Umbilical cord (tissue), 2 donors: Measurements from ENCODE around the gene GNB1L. TPM values are rescaled to one million over a fixed set of nuclear protein-coding genes. Genes with fewer than 3 reads are reported as not detected.

Experiments
- DNase-seq: peaks from one replicate; pipeline ENCODE4 v3.0.0-alpha.2; 2015; ENCODE audit warnings: low spot score
- total RNA-seq: library from RNA; depleted of rRNA; stranded (reverse); fragments of >200 nt; gene quantifications from one replicate; pipeline ENCODE4 v1.2.3, GENCODE V29; 2014; ENCODE audit warnings: low replicate concordance; ENCODE audit not compliant: insufficient read depth

GNB1L gene
- total RNA-seq, 1 donor from 2014 or later, result 19.7 TPM

DNA sequence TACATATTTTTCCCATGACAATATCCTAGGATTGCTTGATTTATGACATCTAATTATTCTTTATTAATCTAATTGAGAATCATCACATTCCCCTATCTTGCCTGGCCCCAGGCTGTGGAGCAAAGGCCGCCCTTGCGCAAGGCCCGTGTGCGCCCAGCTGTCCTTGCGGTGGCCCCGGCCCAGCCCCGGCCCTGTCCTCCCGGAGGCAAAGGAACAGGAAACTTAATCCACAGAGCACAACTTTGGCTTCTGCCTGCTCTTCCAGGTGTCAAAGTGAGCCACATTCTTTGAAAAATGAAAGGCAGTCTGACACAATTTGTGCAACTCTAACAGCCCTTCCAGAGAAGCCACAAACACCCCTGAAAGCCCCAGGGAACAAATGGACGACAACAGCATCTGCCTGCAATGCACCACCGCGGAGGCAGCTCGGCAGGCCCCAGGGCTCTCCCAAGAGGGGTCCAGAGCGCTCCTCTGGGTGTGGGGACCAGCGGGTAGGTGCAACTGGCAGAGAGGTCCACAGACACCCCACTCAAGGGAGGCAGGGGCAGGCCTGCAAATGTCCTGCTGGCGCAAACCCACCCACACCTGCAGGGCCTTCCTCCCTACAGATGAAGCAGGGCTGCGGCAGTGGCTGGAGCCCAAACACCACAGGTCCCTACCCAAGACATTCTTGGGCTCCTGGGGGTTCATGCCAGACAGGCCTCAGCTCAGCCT, 30.3 kb downstream of the GNB1L start:
- no peak for DNase-seq

DNA sequence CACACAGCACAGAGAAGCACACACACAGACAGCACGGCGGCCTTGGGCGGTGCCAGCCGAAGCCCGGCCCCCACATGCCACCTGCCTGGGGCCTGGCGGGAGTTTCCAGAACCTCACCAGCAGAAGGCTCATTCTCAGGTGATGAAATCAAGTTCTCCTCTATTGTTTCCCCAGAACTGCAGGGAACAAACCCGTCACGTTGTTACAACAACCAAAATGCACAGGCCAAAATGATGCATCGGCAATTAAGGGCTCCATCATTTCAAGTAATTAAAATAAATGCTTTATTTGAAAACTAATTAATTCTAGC, 30.8 kb downstream of the GNB1L start:
- DNase-seq, result no peak

GRCh38 chr22:19823191-19823901, 31.3 kb downstream of the GNB1L start:
- no peak for DNase-seq

GRCh38 chr22:19822301-19823117, 32.2 kb downstream of the GNB1L start:
- DNase-seq, result no peak

GRCh38 chr22:19821523-19822300, 33.0 kb downstream of the GNB1L start:
- no peak for DNase-seq

DNA sequence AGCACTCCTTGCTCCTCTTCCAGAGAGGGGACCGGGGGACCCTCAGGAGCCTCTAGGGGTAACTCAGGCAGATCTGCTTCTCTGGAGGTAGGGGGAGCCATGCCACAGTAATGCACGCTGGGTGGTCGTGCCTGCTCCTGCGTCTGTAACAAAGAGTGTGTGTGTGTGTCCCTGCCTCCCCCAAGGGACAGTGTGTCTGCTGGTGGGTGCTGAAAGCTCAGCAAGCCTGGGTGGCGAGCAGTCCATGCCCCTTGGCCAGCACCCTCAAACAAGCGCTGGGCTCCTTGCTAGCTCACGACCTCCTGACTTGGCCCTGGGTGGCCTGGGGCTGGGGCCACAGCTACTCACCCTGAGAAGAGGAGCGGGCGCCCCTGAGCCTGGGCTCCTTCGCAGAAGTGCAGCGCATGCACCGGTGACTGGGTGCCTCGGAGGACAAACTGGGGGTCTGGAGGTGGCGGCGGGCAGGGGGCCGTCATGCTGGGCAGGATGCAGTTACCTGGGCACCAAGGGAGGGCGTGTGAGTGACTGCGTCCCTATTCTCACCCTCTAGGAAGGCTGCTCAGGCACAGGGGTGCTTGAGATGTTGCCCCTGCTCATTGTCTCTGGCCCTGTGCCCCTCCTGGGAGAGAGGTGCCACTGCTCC, 33.7 kb downstream of the GNB1L start:
- DNase-seq, result no peak

- DNase-seq, result no peak
Measured at GRCh38 chr22:19819911-19820879, 34.5 kb downstream of the GNB1L start.

DNA sequence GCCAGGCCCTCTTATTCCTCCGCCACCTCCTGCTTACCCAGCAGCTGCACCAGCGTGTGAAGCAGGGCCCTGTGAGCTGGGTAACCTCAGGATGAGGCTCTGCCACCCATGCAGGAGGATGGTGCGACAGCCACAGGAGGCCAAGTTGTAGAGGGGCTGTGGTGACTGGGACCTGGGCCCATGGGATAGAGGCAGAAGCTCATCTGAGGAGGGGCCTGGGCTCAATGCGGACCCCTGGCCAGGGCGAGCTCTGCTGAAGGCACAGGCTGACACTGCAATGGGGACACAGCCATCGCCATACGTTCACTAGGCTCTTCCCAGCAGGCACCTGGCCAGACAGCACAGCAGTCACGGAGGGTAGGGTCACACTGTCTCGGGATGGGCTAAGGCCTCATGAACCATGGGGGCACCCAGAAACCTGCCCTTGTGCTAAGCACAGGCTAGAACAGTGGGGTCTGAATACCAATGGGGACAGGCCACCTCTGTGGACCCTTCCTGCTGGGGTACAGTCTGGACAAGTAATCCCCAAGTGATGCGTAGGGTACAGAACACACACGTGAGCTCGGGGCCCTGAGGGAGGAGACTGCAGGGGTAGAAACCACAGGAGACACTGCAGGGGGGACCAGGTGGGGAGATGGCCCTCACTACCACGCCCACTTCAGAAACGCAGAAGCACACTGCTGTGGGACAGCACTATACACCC, 35.3 kb downstream of the GNB1L start:
- DNase-seq, result no peak

DNA sequence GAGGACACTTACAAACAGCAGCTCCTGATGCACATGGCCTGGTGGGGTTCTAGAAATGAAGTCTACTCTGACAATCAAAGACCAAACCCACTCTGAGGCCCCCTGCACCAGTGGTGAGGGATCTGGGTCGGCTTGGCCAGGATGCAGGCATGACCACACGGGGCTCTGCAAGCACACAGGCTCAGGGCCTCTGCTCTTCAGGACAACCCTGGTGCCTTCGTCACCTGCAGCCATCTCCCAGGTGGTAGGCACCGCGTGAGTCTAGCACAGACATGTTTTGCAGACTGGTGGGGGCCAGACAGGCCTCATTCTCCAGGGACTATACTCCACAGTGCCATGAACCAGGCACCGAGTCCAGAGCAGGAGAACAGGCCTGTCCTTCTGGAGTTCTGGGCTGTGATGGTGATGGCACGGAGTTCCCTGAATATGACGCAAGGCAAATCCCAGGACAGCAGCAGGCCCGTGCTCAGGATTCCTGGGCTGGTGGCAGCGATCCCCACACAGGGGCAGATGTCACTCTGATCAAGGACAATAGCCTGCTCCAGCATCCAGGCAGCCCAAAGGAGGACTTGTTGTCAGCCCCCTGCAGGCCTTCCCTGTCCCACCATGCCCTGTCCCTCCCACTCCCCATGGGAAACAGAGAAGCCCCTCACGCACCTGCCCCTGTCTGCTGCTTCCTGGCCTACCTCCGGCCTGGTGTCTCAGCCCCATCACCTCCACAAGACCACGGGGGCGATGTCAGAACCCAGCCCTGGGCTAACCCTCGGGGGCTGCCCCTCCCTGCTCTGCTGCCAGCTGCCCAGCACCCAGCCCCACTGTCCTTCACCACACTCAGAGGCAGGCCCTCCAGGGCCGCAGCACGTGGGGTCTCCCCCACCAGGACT, 36.1 kb downstream of the GNB1L start:
- no peak for DNase-seq

DNA sequence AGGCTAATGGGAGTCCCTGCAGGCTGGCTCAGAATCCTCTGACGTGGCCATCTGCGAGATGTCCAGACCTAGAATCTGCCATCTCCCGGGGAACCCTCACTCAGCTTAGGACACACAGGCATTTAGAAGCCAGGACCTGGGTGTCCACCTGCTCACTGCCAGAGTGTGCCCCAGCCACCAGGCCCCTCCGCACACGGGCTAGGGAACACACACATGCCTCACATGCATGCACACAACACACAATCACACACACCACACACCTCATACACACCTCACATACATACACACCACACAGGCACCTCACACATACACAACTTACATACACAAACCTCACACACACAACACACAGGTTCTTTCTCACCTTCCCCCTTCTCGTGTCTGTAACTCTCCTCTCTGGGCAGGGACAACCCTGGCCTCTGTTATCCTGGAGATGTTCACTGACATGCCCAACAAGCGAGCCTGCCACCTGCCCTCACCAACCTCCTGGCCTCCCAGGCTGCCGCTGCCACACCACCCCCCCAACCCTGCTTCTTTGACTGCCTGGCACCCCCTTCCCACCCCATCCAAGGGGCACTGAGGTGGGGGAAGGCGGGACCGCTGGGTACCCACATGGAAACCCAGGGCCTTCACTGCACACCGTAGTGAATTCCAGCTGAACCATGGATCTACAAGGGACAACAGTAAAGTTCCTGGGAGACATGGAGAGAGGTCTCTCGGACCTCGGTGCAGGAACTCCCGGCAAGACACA, 38.1 kb downstream of the GNB1L start:
- no peak for DNase-seq

DNA sequence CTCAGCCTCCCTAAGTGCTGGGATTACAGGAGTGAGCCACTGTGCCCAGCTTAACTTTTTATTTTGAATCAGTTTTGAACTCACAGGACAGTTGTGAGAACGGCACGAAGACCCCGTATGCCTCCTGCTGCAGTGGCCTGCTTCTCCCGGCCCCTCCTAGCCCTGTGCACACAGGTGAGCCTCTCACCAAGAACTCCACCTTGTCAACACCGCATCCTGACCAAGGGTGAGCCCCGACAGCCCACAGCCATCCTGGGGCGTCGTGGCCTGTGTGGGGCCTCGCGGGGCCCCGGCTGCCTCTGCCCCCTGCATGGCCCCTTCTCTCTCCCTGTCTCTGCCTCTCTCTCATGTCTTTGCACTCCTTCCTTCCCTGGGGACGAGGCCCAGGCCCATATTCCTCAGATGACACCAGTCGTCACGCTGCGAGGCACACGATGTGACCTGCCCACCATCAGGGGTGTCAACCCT, 38.8 kb downstream of the GNB1L start:
- no peak for DNase-seq

GRCh38 chr22:19815093-19815822, 39.4 kb downstream of the GNB1L start:
- no peak for DNase-seq

DNA sequence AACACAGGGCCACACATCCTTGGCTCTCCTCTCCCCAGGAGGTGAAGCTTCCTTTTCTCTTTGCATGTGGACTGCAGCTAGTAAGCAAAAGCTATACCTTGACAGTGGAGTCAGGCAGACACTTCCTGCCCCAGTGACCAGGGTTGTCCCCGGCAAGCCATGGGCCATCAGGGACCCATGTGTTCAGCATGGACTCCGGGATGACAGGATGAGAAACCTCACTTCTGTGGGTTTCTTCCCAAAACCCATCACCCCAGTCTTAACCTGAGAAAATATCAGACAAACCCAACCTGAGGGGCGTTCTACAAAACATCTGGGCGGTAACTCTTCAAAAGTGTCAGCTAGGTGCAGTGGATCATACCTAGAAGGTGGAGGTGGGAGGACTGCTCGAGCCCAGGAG, 40.2 kb downstream of the GNB1L start:
- no peak for DNase-seq

DNA sequence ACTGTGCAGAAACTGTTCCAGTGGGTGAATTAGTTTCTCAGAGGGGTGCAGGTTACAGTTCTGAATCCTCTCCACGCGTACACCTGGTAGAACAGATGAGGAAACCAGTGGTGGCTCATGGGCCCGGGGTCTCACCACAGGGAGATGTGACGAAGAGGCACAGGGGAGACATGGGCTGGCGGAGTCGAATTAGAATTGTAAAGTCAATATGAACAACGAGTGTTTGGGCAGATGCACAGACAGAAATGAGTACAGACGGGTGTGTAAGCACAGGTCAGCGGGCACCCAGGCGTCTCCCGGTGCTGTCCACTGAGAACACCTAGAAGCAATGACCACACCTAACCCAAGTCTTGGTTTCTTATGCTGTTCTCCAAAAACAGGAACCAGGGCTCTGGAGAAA, 41.8 kb downstream of the GNB1L start:
- DNase-seq, result no peak

DNA sequence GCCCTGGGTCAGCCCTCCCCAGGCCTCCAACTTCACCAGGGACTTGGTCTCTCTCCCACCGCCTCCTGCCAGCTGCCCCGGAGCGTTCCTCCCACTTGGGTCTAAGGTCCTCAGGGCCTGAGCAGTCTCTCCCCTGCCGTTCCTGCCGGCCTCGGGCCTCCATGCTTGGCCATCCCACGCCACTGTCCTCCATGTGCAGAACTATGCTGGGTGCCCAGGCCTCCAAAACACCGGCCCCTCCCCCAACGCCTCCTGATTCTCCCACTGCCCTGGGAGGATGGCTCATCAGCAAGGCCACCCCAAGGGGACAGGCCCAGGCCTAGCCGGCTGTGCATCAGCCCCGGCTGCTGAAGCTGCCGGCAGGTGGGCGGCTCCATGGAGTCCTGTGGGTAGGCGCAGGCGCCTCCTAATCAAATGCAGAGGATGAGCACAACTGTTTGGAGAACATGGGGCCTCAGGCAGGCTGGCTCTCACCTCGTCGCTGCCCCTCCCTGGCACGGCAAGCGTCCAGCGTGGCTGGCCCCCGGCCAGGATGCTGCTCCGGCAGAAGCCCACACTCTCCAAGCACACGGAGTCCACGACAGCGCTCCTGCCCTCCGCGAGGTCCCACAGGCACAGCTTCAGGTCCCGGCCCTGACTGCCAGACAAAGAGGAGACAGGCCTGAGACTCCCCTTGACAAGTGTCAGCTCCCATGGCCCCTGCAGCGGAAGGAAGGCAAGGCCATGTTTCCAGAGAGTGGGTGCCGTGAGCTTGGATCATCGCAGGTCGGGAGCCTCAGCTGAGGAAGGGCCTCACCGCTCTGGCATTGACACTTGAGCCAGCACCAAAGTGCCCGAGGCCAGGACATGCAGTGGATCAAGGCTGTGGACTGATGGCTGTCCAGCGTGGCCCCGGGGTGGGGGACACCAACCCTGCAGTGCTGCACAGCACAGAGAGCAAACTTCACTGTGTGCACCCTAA, 42.6 kb downstream of the GNB1L start:
- DNase-seq, result no peak

- no peak for DNase-seq
Measured at GRCh38 chr22:19811211-19811621, 43.5 kb downstream of the GNB1L start.
